Calu3 (cell line): ENCODE data around the gene TSPAN18. TPM values are rescaled to one million over a fixed set of nuclear protein-coding genes. Genes with fewer than 3 reads are reported as not detected.

Experiments used
- BruUV-seq: library from RNA; stranded (reverse); fragments of 400-500 nt; replicated peaks from 2 replicates; lab custom pipeline; 2021; lab: Mats Ljungman, UMichigan
- CTCF ChIA-PET: fragments of 300-600 bp; sonication (Branson Sonifier 250); formaldehyde crosslinking; loops from one replicate; lab custom pipeline; 2022; ENCODE audit warnings: antibody characterized with exemption; lab: Charles Lee
- DNase-seq: peaks from one replicate; pipeline ENCODE4 v3.0.0; 2022
- H3K27ac Mint-ChIP-seq: one replicate; pipeline ENCODE4 v1.8.0; 2022; ENCODE audit warnings: mixed read lengths; ENCODE audit not compliant: unreplicated experiment
- H3K27me3 Mint-ChIP-seq: one replicate; pipeline ENCODE4 v1.8.0; 2022; ENCODE audit warnings: mixed read lengths; ENCODE audit not compliant: unreplicated experiment
- H3K36me3 Mint-ChIP-seq: one replicate; pipeline ENCODE4 v1.8.0; 2022; ENCODE audit warnings: mild to moderate bottlenecking, moderate library complexity, mixed read lengths; ENCODE audit not compliant: insufficient read depth, unreplicated experiment
- H3K4me1 Mint-ChIP-seq: one replicate; pipeline ENCODE4 v1.8.0; 2022; ENCODE audit warnings: mild to moderate bottlenecking, low read depth, mixed read lengths; ENCODE audit not compliant: unreplicated experiment
- H3K4me3 Mint-ChIP-seq: one replicate; pipeline ENCODE4 v1.8.0; 2022; ENCODE audit warnings: mild to moderate bottlenecking, low read depth, moderate library complexity, mixed read lengths; ENCODE audit not compliant: unreplicated experiment
- H3K9me3 Mint-ChIP-seq: one replicate; pipeline ENCODE4 v1.8.0; 2022; ENCODE audit warnings: low read depth, mixed read lengths; ENCODE audit not compliant: unreplicated experiment
- intact Hi-C: fragments of 100-400 bp; cut with micrococcal nuclease; formaldehyde crosslinking; loops from one replicate; pipeline ENCODE4 v1.10.0; 2022; ENCODE audit not compliant: unreplicated experiment
- total RNA-seq: library from RNA; stranded (reverse); gene quantifications from 2 replicates; pipeline ENCODE4 v1.2.3, GENCODE V29; 2022
- TF ChIP-seq, protein P1 (sequence below): fragments of 200-600 bp; IDR thresholded peaks from one replicate; pipeline ENCODE4 v1.8.0; 2022; ENCODE audit warnings: antibody characterized with exemption; ENCODE audit not compliant: unreplicated experiment

TSPAN18 gene
- total RNA-seq, 1 experiment from 2014 or later, result not detected

DNA sequence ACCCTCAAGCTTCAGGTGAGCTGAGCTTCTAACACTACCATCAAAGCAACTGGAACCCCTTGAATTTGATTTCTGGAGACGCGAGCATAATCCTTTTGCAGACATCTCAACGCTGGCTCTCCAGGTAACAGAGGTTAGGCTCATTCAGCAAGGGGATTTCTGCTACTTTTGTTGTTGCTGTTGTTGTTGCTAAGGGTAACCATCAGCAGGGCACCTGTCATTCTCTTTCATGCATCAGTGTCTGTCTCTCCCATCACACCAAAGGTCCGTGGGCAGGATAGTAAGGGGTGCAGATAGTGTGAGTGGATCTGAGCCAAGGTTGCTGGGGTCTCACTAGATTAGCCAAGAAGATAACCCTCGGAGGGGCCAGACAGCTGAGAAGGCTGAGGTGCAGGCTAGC lies 133.6 kb downstream of the TSPAN18 start:
- no peak overlapping the region for H3K27ac Mint-ChIP-seq
- peaks cover 10% of the 10 kb centered on the region for H3K36me3 Mint-ChIP-seq
- H3K4me1 Mint-ChIP-seq, result peaks cover 44% of the 10 kb centered on the region
- intact Hi-C loops, result no loop called here
- H3K27me3 Mint-ChIP-seq, result peaks cover 46% of the 10 kb centered on the region
- CTCF ChIA-PET, result interaction anchor here (0.6 to 1.5 kb wide), 2 partner anchors 11 to 74 kb away, joined by 3 to 5 read pairs; no protein-coding TSS in a partner anchor
- no TSS peak for BruUV-seq
- TF ChIP-seq, protein P1, sequence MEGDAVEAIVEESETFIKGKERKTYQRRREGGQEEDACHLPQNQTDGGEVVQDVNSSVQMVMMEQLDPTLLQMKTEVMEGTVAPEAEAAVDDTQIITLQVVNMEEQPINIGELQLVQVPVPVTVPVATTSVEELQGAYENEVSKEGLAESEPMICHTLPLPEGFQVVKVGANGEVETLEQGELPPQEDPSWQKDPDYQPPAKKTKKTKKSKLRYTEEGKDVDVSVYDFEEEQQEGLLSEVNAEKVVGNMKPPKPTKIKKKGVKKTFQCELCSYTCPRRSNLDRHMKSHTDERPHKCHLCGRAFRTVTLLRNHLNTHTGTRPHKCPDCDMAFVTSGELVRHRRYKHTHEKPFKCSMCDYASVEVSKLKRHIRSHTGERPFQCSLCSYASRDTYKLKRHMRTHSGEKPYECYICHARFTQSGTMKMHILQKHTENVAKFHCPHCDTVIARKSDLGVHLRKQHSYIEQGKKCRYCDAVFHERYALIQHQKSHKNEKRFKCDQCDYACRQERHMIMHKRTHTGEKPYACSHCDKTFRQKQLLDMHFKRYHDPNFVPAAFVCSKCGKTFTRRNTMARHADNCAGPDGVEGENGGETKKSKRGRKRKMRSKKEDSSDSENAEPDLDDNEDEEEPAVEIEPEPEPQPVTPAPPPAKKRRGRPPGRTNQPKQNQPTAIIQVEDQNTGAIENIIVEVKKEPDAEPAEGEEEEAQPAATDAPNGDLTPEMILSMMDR, result no peak
- no peak overlapping the region for H3K4me3 Mint-ChIP-seq
- no peaks in the 10 kb centered on the region for H3K9me3 Mint-ChIP-seq
- DNase-seq, result no peak

DNA sequence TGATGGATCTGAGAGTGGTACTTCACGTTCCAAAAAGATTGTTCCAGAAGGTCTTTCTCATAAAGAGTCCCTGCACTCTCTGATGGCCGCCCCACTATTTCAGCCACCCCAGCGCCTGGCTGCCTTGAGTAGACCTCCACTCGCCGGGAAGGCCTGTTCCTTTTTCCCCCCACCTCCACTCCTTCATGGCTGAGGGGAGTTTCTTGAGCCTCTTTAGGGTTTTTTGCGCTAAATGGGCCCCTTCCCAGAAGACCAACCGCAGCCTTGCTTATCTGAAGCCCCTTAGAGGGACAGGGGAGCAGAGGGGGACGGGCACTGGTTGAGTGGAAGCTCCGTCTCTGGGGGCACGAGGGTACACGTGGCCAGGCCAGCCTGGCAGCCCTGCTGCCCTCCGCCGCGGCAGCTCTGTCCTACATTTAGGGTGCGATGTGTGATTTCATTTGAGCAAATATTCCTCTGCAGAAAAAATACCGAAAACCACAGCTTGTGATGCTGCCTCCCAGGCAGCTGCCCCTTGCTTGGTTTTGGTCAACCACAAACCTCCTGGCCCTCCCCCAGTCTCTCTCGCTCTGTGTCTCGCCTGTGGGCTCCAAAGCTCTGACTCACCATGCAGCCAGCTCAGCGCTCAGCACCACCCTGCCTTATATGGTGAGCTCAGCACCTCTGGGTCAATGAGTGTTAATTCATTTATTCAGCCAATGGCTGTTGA lies 135.2 kb downstream of the TSPAN18 start:
- CTCF ChIA-PET, result interaction anchor here (0.6 to 1.2 kb wide), 3 partner anchors 37 to 117 kb away, joined by 3 to 6 read pairs (median 3); no protein-coding TSS in a partner anchor
- DNase-seq, result peak; percentile 92
- Mint-ChIP-seq H3K27ac (peak overlapping the region; percentile 83), H3K36me3 (peaks cover 10% of the 10 kb centered on the region), H3K4me1 (peaks cover 32% of the 10 kb centered on the region), H3K27me3 (peaks cover 42% of the 10 kb centered on the region), H3K9me3 (no peaks in the 10 kb centered on the region), H3K4me3 (peak overlapping the region; percentile 27)
- intact Hi-C loops, result no loop called here
- TF ChIP-seq, protein P1, result no peak
- BruUV-seq, result no TSS peak

DNA sequence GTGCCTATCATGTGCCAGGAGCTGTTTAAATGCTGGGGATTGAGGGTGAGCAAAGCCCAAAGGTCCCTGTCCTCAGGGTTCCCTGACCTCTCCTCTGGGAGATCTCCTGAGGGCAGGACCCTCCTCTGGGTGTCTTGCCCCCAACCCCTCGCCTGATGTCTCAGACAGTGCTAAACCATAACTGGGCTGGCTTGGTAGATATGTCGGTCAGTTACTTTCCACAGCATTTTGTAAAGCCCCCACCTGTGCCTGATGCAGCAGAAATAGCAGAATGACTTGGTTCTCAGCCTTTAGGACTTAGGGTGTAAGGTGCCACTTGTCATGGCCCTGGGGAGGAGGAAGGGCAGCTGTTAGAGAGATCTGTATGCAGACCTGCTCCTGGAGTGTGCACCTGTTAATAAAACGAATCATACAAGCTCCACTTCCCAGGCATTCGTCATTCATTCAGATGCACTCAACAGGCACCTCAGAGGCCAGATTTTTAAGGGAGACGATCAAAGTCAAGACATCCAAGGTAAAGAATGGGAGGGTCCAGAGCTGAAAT lies 135.9 kb downstream of the TSPAN18 start:
- Mint-ChIP-seq H3K4me1 (peaks cover 32% of the 10 kb centered on the region), H3K36me3 (peaks cover 10% of the 10 kb centered on the region), H3K27me3 (peaks cover 42% of the 10 kb centered on the region), H3K27ac (peak overlapping the region; percentile 83), H3K9me3 (no peaks in the 10 kb centered on the region), H3K4me3 (peak overlapping the region; percentile 27)
- no TSS peak for BruUV-seq
- intact Hi-C loops, result no loop called here
- DNase-seq, result peak; percentile 10
- TF ChIP-seq, protein P1, result no peak
- CTCF ChIA-PET, result interaction anchor here (0.6 to 1.2 kb wide), 3 partner anchors 38 to 116 kb away, joined by 3 to 6 read pairs (median 3); no protein-coding TSS in a partner anchor

DNA sequence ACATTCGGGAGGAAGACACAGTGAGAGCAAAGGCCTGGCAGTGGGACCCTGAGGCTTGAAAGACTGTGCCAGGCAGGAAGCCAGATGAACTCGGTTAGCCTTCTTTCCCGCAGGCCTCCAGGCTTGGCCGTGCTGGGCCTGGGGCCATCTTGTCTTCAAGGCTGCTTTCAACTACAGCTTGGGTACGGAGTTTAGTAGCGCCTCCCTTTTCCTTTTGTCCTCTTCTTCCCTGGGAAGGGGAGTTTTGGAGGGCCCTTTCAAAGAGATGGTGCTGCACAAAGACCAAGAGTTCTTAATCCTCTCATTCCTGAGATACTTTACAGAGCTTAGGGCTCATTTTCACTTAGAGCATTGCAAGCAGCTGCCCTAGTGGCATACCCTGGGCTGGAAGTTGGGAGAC lies 136.5 kb downstream of the TSPAN18 start:
- CTCF ChIA-PET, result interaction anchor here (1.2 kb wide), 1 partner anchor 39 kb away, joined by 3 read pairs; no protein-coding TSS in a partner anchor

More for the DNA sequence above, 136.5 kb downstream of the TSPAN18 start:
- BruUV-seq, result no TSS peak
- DNase-seq, result no peak
- peaks cover 10% of the 10 kb centered on the region for H3K36me3 Mint-ChIP-seq
- H3K9me3 Mint-ChIP-seq, result no peaks in the 10 kb centered on the region
- intact Hi-C loops, result no loop called here
- TF ChIP-seq, protein P1, result no peak
- peaks cover 42% of the 10 kb centered on the region for H3K27me3 Mint-ChIP-seq
- peaks cover 32% of the 10 kb centered on the region for H3K4me1 Mint-ChIP-seq
- H3K27ac Mint-ChIP-seq, result peak overlapping the region; percentile 83
- no peak overlapping the region for H3K4me3 Mint-ChIP-seq
